ENCODE measurements around the gene BICD2. TPM values are rescaled to one million over a fixed set of nuclear protein-coding genes. Genes with fewer than 3 reads are reported as not detected.

BICD2 gene
- total and polyA plus RNA-seq, 2 of the 8 experiments (the other 6 are each of a cell fraction or from before 2014, with no cell fraction given) = 6.6 to 22.8 TPM

DNA sequence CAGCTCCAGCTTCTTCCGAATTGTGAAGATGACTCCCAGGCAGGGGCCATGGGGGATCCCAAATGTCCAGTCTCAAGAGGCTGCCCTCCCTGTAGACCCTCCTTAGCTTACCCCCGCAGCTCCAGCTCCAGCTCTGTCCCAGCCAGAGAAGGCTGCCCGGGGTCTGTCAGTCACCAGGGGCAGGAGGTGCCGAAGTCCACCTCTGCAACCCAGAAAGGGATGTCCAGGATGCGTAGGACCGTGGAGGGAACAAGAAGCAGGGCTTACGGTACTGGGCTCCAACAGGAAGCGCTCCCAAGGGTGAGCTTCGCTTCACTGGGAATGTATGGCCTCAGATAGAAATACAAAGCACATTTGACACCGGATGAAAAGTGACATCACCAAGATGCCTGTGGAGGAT, 100.7 kb downstream of the BICD2 start:
- WGBS, 2 experiments (ENCODE audit: extremely low coverage in 1 of 2, insufficient coverage in 1 of 2, insufficient read length in 1 of 2, insufficient replicate concordance in 2 of 2, low coverage in 1 of 2, low lambda C conversion rate in 2 of 2, missing lambda C conversion rate in 1 of 2) = 85% methylated on average over 10 of the region's 10 CpGs; no CpG with 5 or more reads in 1 of the 2 experiments
- Histone ChIP-seq H4K91ac (replicated peaks; ENCODE audit: insufficient read length, low read length) (no peak overlapping the region), H3K9ac (replicated peaks in 1 of 4; ENCODE audit: extremely low read depth in 1 of 4, low read depth in 3 of 4, low read length in 3 of 4) (no peak overlapping the region), H2AK5ac (ENCODE audit: low read depth, low read length) (no peak overlapping the region), H3K23me2 (ENCODE audit: low read depth, low read length) (no peaks in the 10 kb centered on the region), H3K4me2 (ENCODE audit: insufficient read depth in 1 of 2, low read depth in 2 of 2, low read length in 2 of 2) (no peak overlapping the region; a peak in 1 of 4 replicates), H4K20me1 (replicated peaks in 1 of 2; ENCODE audit: control insufficient read depth in 1 of 2, insufficient read depth in 2 of 2, low read length in 2 of 2) (peaks cover 8 to 30% of the 10 kb centered on the region in 2 experiments), H4K8ac (ENCODE audit: extremely low read depth, insufficient read depth, low read length) (peak overlapping the region; percentile 60; the same call in 1 of the 2 replicates), H3K56ac (replicated peaks; ENCODE audit: insufficient read length, low read depth, low read length) (no peak overlapping the region), H2BK120ac (replicated peaks; ENCODE audit: low read depth, low read length) (no peak overlapping the region), H2BK12ac (ENCODE audit: low read depth, low read length) (no peak overlapping the region), H2AFZ (ENCODE audit: low read length) (no peak overlapping the region), H3K23ac (ENCODE audit: insufficient read length) (no peak overlapping the region), H3K9me3 (ENCODE audit: insufficient read depth in 2 of 2, low read depth in 1 of 2, low read length in 1 of 2) (no peaks in the 10 kb centered on the region), H3K27ac (ENCODE audit: low read depth, low read length) (no peak overlapping the region), H3K4me1 (replicated peaks in 1 of 4; ENCODE audit: control insufficient read depth in 3 of 4, insufficient read depth in 4 of 4, low read length in 3 of 4) (peaks cover 0 to 16% (median 10%) of the 10 kb centered on the region in 4 experiments; a peak in 5 of 7 replicates), H3K18ac (ENCODE audit: extremely low read depth, low read length) (no peak overlapping the region), H3K4ac (replicated peaks; ENCODE audit: insufficient read length, low read depth, low read length) (no peak overlapping the region), H3K27me3 (replicated peaks in 1 of 4; ENCODE audit: control insufficient read depth in 3 of 4, extremely low read depth in 1 of 4, insufficient read depth in 3 of 4, low read length in 3 of 4) (no peaks in the 10 kb centered on the region), H2BK15ac (ENCODE audit: low read length) (no peak overlapping the region), H4K5ac (ENCODE audit: insufficient read length, low read depth, low read length) (no peak overlapping the region), H2BK20ac (ENCODE audit: low read length) (no peak overlapping the region), H3K36me3 (ENCODE audit: control insufficient read depth in 2 of 4, insufficient read depth in 4 of 4, low read length in 3 of 4) (no peaks in the 10 kb centered on the region; a peak in 1 of 8 replicates), H3K14ac (ENCODE audit: insufficient read length) (no peak overlapping the region), H3K79me2 (ENCODE audit: control insufficient read depth in 1 of 2, insufficient read depth in 2 of 2, low read length in 2 of 2) (peaks cover 0 to 82% of the 10 kb centered on the region in 2 experiments; a peak in 3 of 4 replicates), H3K4me3 (ENCODE audit: extremely low read depth in 1 of 4, insufficient read depth in 2 of 4, low read depth in 3 of 4, low read length in 4 of 4) (no peak overlapping the region), H2BK5ac (ENCODE audit: low read depth, low read length) (peak overlapping the region; percentile 71; the same call in 1 of the 2 replicates), H3K79me1 (ENCODE audit: low read depth, low read length) (peaks cover 38% of the 10 kb centered on the region)
- FAIRE-seq (no peak), DNase-seq (ENCODE audit: low read depth in 1 of 2, low spot score in 2 of 2) (no peak)
- TF ChIP-seq RFX5 (IDR thresholded peaks at IDR 0.05; ENCODE audit: borderline replicate concordance, low read depth, low read length) (no peak), SP2 (IDR thresholded peaks at IDR 0.05; ENCODE audit: low read length) (no peak), NANOG (IDR thresholded peaks at IDR 0.05; ENCODE audit: insufficient read depth, low read depth, low read length, poor library complexity, severe bottlenecking) (no peak), JUN (IDR thresholded peaks at IDR 0.05; ENCODE audit: low read depth, low read length) (no peak), GABPA (IDR thresholded peaks at IDR 0.05; ENCODE audit: borderline replicate concordance, insufficient read depth, low read length) (no peak), GTF2F1 (IDR thresholded peaks at IDR 0.05; ENCODE audit: borderline replicate concordance, low read depth, low read length) (no peak), EZH2 (IDR thresholded peaks at IDR 0.05; ENCODE audit: low read depth, low read length, severe bottlenecking) (no peak), RAD21 (IDR thresholded peaks at IDR 0.05 in 1 of 2, conservative IDR thresholded peaks at IDR 0.05 in 1 of 2; ENCODE audit: low read depth in 2 of 2, low read length in 2 of 2) (no peak)
- TF ChIP-seq, protein P1, sequence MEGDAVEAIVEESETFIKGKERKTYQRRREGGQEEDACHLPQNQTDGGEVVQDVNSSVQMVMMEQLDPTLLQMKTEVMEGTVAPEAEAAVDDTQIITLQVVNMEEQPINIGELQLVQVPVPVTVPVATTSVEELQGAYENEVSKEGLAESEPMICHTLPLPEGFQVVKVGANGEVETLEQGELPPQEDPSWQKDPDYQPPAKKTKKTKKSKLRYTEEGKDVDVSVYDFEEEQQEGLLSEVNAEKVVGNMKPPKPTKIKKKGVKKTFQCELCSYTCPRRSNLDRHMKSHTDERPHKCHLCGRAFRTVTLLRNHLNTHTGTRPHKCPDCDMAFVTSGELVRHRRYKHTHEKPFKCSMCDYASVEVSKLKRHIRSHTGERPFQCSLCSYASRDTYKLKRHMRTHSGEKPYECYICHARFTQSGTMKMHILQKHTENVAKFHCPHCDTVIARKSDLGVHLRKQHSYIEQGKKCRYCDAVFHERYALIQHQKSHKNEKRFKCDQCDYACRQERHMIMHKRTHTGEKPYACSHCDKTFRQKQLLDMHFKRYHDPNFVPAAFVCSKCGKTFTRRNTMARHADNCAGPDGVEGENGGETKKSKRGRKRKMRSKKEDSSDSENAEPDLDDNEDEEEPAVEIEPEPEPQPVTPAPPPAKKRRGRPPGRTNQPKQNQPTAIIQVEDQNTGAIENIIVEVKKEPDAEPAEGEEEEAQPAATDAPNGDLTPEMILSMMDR (IDR thresholded peaks at IDR 0.05; ENCODE audit: control extremely low read depth in 1 of 3, insufficient read depth in 1 of 3, low read depth in 1 of 3, low read length in 3 of 3) = no peak
- POLR2A ChIA-PET (ENCODE audit: partially characterized antibody) = interaction anchor here (0.7 kb wide), 1 partner anchor 9 kb away, joined by 3 read pairs; no protein-coding TSS in a partner anchor
- CTCF ChIA-PET (ENCODE audit: partially characterized antibody) = interaction anchor here (0.6 to 2.3 kb wide), 6 partner anchors 9 to 127 kb away, joined by 3 to 8 read pairs (median 4); no protein-coding TSS in a partner anchor

All from H1 (cell line).